HepG2 (cell line): ENCODE measurements around the gene GPN2. TPM values are rescaled to one million over a fixed set of nuclear protein-coding genes. Genes with fewer than 3 reads are reported as not detected.
A peak's percentile ranks its signal among the peaks of the same experiment; 100 is the strongest.

ENCODE experiments used
- CERS6 ChIP-seq: sonication (generic); formaldehyde crosslinking; IDR thresholded peaks from 2 replicates; pipeline ENCODE4 v1.5.0; 2020; ENCODE audit warnings: missing genetic modification reagents
- DMAP1 ChIP-seq: IDR thresholded peaks from 2 replicates; pipeline ENCODE4 v1.6.1; 2016
- ESRRA ChIP-seq: sonication (generic); formaldehyde crosslinking; IDR thresholded peaks from 2 replicates; pipeline ENCODE4 v1.5.1; 2020; ENCODE audit warnings: mild to moderate bottlenecking, low read depth, missing genetic modification reagents
- GTF3A ChIP-seq: sonication (generic); formaldehyde crosslinking; conservative IDR thresholded peaks from 2 replicates; pipeline ENCODE4 v1.4.0; 2020; ENCODE audit warnings: mild to moderate bottlenecking, missing genetic modification reagents
- HNF1B ChIP-seq: sonication (generic); formaldehyde crosslinking; IDR thresholded peaks from 2 replicates; pipeline ENCODE4 v1.5.1; 2020; ENCODE audit warnings: mild to moderate bottlenecking, moderate library complexity, missing genetic modification reagents
- HOXA7 ChIP-seq: sonication (generic); formaldehyde crosslinking; IDR thresholded peaks from 2 replicates; pipeline ENCODE4 v1.8.1; 2022; ENCODE audit warnings: mild to moderate bottlenecking, missing genetic modification reagents, moderate library complexity
- IKZF4 ChIP-seq: sonication (generic); formaldehyde crosslinking; IDR thresholded peaks from 2 replicates; pipeline ENCODE4 v1.5.1; 2020; ENCODE audit warnings: borderline replicate concordance, mild to moderate bottlenecking, low read depth, missing genetic modification reagents; ENCODE audit errors: not compliant biosample characterization
- IRX3 ChIP-seq: sonication (generic); formaldehyde crosslinking; IDR thresholded peaks from 2 replicates; pipeline ENCODE4 v1.8.1; 2023; ENCODE audit warnings: mild to moderate bottlenecking, low read depth, missing genetic modification reagents, borderline replicate concordance
- MLXIP ChIP-seq: sonication (generic); formaldehyde crosslinking; IDR thresholded peaks from 2 replicates; pipeline ENCODE4 v1.9.0; 2021; ENCODE audit warnings: missing genetic modification reagents, borderline replicate concordance
- NR1H2 ChIP-seq: sonication (generic); formaldehyde crosslinking; IDR thresholded peaks from 2 replicates; pipeline ENCODE4 v1.8.1; 2022; ENCODE audit warnings: low read depth, missing genetic modification reagents, borderline replicate concordance
- U2AF2 ChIP-seq: fragments of 200-400 bp; formaldehyde crosslinking; IDR thresholded peaks from 2 replicates; pipeline ENCODE4 v1.6.1; 2017; ENCODE audit warnings: low read depth, mild to moderate bottlenecking, low read length
- YEATS4 ChIP-seq: sonication (generic); formaldehyde crosslinking; IDR thresholded peaks from 2 replicates; pipeline ENCODE4 v1.4.0; 2020; ENCODE audit warnings: missing genetic modification reagents, borderline replicate concordance
- YY1 ChIP-seq: IDR thresholded peaks from 2 replicates; pipeline ENCODE4 v1.6.1; 2011; ENCODE audit warnings: low read length, low read depth, moderate library complexity, mild to moderate bottlenecking; ENCODE audit not compliant: insufficient read depth, insufficient replicate concordance
- ZMAT3 ChIP-seq: sonication (generic); formaldehyde crosslinking; conservative IDR thresholded peaks from 2 replicates; pipeline ENCODE4 v1.7.0; 2021; ENCODE audit warnings: missing genetic modification reagents
- ZNF136 ChIP-seq: sonication (generic); formaldehyde crosslinking; IDR thresholded peaks from 2 replicates; pipeline ENCODE4 v1.8.1; 2022; ENCODE audit warnings: low read depth, mild to moderate bottlenecking, moderate library complexity, missing genetic modification reagents
- ZNF282 ChIP-seq: fragments of 450-650 bp; IDR thresholded peaks from 2 replicates; pipeline ENCODE4 v1.6.1; 2018; ENCODE audit not compliant: partially characterized antibody
- ZNF552 ChIP-seq: sonication (generic); formaldehyde crosslinking; IDR thresholded peaks from 2 replicates; pipeline ENCODE4 v1.9.0; 2022; ENCODE audit warnings: missing genetic modification reagents, mild to moderate bottlenecking, borderline replicate concordance
- ZNF598 ChIP-seq: sonication (generic); formaldehyde crosslinking; IDR thresholded peaks from 2 replicates; pipeline ENCODE4 v1.5.1; 2020; ENCODE audit warnings: mild to moderate bottlenecking, missing genetic modification reagents, borderline replicate concordance
- ZNF703 ChIP-seq: sonication (generic); formaldehyde crosslinking; IDR thresholded peaks from 2 replicates; pipeline ENCODE4 v1.5.1; 2020; ENCODE audit warnings: missing genetic modification reagents, mild to moderate bottlenecking, moderate library complexity, borderline replicate concordance
- ZNF737 ChIP-seq: sonication (generic); formaldehyde crosslinking; IDR thresholded peaks from 2 replicates; pipeline ENCODE4 v1.5.0; 2020; ENCODE audit warnings: missing genetic modification reagents, mild to moderate bottlenecking, borderline replicate concordance
- polyA plus RNA-seq, 8 experiments: library from polyadenylated mRNA; depleted of rRNA in 3 of 8; stranded (reverse) in 7 of 8; unstranded in 1 of 8; fragments of >200 nt; fragmentation: Illumina TruSeq in 4 of 8; extraction: Trizol in 4 of 8; gene quantifications; 2 replicates each; pipeline versions ENCODE4 v1.2.1 to v1.2.3, GENCODE V29; 2011 to 2016; ENCODE audit warnings: low read depth in 4 of 8, missing spikeins in 1 of 8, mixed read lengths in 1 of 8; ENCODE audit not compliant: insufficient read depth in 1 of 8
- total RNA-seq, 5 experiments: library from RNA; depleted of rRNA; stranded (reverse); fragments of >200 nt; fragmentation: Illumina TruSeq; extraction: Trizol; gene quantifications; 2 replicates each; pipeline ENCODE4 v1.2.3, GENCODE V29; 2016; ENCODE audit warnings: low read depth in 1 of 5
- TF ChIP-seq, protein P1 (sequence below): conservative IDR thresholded peaks from 2 replicates; pipeline ENCODE4 v1.6.1; 2018; ENCODE audit warnings: missing genetic modification reagents

The GPN2 gene
- total and polyA plus RNA-seq, 2 of the 13 experiments (the other 11 are each of a cell fraction or from before 2014, with no cell fraction given) = 19.3 to 38.9 TPM

DNA sequence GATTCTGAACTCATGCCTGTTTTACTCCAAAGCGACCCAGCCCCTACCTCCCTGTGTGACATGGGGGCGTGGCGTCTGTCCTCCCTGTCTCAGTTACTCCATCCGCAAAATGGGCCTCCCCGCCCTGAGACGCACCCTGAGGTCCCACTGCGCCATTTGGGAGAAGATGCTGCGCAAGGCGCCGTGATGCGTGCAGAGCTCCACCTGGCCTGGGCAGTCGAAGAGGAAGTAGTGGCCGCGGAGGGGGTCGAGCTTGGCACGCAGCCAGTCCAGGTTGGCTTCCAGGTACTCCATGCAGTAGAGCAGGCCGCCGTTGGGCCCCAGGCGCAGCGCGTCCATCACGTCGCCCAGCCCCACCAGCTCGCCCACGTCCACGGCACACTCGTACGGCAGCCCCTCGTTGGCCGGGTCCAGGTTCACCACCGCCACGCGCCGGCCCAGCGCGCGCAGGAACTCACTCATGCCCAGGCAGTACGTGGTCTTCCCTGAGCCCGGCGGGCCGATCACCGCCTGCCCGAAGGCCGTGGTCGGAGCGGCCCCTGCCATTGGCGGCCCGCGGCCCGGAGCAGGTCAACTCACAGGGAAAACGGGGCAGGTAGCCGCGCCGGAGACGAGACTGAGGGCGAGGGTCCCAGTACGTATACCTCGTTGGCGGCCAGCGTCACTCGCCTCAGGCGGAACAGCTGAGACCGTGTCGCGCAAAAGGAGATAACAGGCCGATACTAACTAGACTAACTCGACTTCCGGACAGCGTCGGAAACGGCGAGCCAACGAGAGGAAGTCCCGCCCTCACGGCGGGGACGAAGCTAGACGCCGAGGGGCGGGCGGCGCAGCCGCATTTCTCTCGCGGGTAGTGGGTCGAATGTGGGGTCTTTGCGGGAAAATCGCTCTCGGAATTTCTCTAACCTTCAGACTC is at the start of gene GPN2 (continued):
- TF ChIP-seq YY1 = peak; percentile 20
- TF ChIP-seq GTF3A (CRISPR knock-in tag) = peak; percentile 90; the same call in 1 of the 2 replicates
- peak; percentile 75 for TF ChIP-seq YEATS4 (CRISPR knock-in tag)
- no peak for TF ChIP-seq U2AF2
- TF ChIP-seq IKZF4 (CRISPR knock-in tag) = no peak
- no peak for TF ChIP-seq ZNF703 (CRISPR knock-in tag)
- no peak for TF ChIP-seq ZNF282
- TF ChIP-seq ZNF552 = 0 out of 2 replicates have a peak, but pooled peaks have one; percentile 61
- TF ChIP-seq, protein P1, sequence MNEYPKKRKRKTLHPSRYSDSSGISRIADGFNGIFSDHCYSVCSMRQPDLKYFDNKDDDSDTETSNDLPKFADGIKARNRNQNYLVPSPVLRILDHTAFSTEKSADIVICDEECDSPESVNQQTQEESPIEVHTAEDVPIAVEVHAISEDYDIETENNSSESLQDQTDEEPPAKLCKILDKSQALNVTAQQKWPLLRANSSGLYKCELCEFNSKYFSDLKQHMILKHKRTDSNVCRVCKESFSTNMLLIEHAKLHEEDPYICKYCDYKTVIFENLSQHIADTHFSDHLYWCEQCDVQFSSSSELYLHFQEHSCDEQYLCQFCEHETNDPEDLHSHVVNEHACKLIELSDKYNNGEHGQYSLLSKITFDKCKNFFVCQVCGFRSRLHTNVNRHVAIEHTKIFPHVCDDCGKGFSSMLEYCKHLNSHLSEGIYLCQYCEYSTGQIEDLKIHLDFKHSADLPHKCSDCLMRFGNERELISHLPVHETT (CRISPR knock-in tag) = no peak
- peak; percentile 34; the same call in 1 of the 2 replicates for TF ChIP-seq ZNF136 (CRISPR knock-in tag)
- peak; percentile 47 for TF ChIP-seq ESRRA (CRISPR knock-in tag)
- TF ChIP-seq MLXIP (CRISPR knock-in tag) = no peak
- peak; percentile 94; the same call in 1 of the 2 replicates for TF ChIP-seq NR1H2 (CRISPR knock-in tag)
- TF ChIP-seq ZNF598 (CRISPR knock-in tag) = peak; percentile 92; the same call in 1 of the 2 replicates
- peak; percentile 93 for TF ChIP-seq ZMAT3 (CRISPR knock-in tag)
- 0 out of 2 replicates have a peak, but pooled peaks have one; percentile 57 for TF ChIP-seq IRX3 (CRISPR knock-in tag)
- peak; percentile 73; the same call in 1 of the 2 replicates for TF ChIP-seq ZNF737 (CRISPR knock-in tag)
- TF ChIP-seq HNF1B (CRISPR knock-in tag) = peak; percentile 58; the same call in 1 of the 2 replicates
- no peak for TF ChIP-seq HOXA7 (CRISPR knock-in tag)
- 0 out of 2 replicates have a peak, but pooled peaks have one; percentile 45 for TF ChIP-seq CERS6 (CRISPR knock-in tag)
- TF ChIP-seq DMAP1 (CRISPR knock-in tag) = peak; percentile 70; the same call in 1 of the 2 replicates
